Cardiac muscle cell (in vitro differentiated cells and primary cell): ENCODE results near the gene EXOC4. TPM values are rescaled to one million over a fixed set of nuclear protein-coding genes. Genes with fewer than 3 reads are reported as not detected.

Experiments used
- DNase-seq, 2 donors: peaks; one replicate each; pipeline versions ENCODE4 v3.0.0 to v3.0.0-alpha.2; 2010 to 2017; ENCODE audit warnings: low read depth in 1 of 2, low spot score in 1 of 2
- H3K27ac ChIP-seq: fragments of 200-600 bp; sonication (generic); 2 replicates; pipeline ENCODE4 v1.5.1; 2016
- H3K27me3 ChIP-seq: fragments of 200-600 bp; sonication (generic); 2 replicates; pipeline ENCODE4 v1.6.0; 2016; ENCODE audit warnings: control low read depth
- H3K36me3 ChIP-seq: fragments of 200-600 bp; sonication (generic); 2 replicates; pipeline ENCODE4 v1.5.1; 2016; ENCODE audit warnings: control low read depth
- H3K4me1 ChIP-seq: fragments of 200-600 bp; sonication (generic); 2 replicates; pipeline ENCODE4 v1.8.1; 2017; ENCODE audit warnings: low read depth, mild to moderate bottlenecking, mixed run types
- H3K4me3 ChIP-seq: fragments of 200-600 bp; sonication (generic); 2 replicates; pipeline ENCODE4 v1.5.1; 2016; ENCODE audit warnings: mild to moderate bottlenecking
- H3K9me3 ChIP-seq: fragments of 200-600 bp; sonication (generic); 2 replicates; pipeline ENCODE4 v1.5.1; 2017; ENCODE audit warnings: low read depth, mild to moderate bottlenecking, control low read depth
- polyA plus RNA-seq: library from polyadenylated mRNA; unstranded; fragments of >200 nt; fragmentation: Nextera tagmentation; extraction: Ambion mirVana; gene quantifications from 2 replicates; pipeline ENCODE4 v1.2.1, GENCODE V29; 2016
- total RNA-seq: library from RNA; depleted of rRNA; stranded (reverse); fragments of >200 nt; gene quantifications from 2 replicates; pipeline ENCODE4 v1.2.3, GENCODE V29; 2016
- TF ChIP-seq, protein P1 (sequence below): IDR thresholded peaks from 2 replicates; pipeline ENCODE4 v1.5.1; 2012; ENCODE audit warnings: low read depth, mild to moderate bottlenecking, low read length

Gene EXOC4
- total and polyA plus RNA-seq, 2 experiments from 2014 or later: 33.6 to 46.0 TPM

DNA sequence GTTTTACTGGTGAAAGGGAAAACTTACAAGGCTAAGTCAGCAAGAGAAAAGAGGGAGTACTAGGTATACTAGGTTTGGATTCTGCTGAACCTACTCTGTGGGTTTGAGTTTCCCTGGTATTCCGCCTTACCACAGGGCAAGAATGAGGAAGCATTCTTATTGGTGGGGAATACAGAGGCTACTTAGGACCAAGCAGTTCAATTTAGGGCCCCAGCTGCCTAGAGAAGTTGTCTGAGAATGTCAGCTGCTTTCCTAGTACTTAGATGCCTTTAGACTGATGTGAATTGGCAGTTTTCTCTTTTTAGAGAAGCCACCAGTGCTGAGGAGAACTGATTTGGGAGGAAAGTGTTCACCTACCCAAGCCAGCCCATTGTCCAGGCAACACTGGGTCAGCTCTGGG lies 465.3 kb downstream of the EXOC4 start:
- no peak for DNase-seq
- Histone ChIP-seq H3K4me1 (no peaks in the 10 kb centered on the region), H3K36me3 (no peaks in the 10 kb centered on the region), H3K27ac (no peak overlapping the region), H3K4me3 (no peak overlapping the region), H3K9me3 (no peaks in the 10 kb centered on the region), H3K27me3 (no peaks in the 10 kb centered on the region)
- TF ChIP-seq, protein P1, sequence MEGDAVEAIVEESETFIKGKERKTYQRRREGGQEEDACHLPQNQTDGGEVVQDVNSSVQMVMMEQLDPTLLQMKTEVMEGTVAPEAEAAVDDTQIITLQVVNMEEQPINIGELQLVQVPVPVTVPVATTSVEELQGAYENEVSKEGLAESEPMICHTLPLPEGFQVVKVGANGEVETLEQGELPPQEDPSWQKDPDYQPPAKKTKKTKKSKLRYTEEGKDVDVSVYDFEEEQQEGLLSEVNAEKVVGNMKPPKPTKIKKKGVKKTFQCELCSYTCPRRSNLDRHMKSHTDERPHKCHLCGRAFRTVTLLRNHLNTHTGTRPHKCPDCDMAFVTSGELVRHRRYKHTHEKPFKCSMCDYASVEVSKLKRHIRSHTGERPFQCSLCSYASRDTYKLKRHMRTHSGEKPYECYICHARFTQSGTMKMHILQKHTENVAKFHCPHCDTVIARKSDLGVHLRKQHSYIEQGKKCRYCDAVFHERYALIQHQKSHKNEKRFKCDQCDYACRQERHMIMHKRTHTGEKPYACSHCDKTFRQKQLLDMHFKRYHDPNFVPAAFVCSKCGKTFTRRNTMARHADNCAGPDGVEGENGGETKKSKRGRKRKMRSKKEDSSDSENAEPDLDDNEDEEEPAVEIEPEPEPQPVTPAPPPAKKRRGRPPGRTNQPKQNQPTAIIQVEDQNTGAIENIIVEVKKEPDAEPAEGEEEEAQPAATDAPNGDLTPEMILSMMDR: no peak

DNA sequence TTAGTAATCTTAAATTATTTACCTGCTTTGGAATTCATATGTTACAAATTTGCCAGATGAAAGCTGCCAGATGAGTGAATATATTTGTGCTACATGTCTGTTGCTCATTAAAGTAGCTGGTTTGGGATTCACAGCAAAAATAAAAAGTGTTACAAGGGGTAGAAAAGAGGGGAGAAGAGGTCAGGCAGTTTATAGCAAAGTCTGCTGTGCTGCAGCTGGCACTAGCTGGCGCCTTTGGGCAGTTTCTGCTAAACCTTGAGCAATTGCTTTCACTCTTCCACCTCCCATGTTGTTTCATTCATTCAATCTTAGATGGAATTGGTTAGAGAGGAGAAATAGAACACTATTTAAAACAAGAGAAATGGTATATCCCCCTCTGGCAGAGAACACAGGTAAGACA lies 470.2 kb downstream of the EXOC4 start:
- DNase-seq: no peak

GRCh38 chr7:133724148-133724547 lies 471.3 kb downstream of the EXOC4 start:
- Histone ChIP-seq H3K36me3 (no peaks in the 10 kb centered on the region), H3K27ac (no peak overlapping the region), H3K4me3 (no peak overlapping the region), H3K27me3 (no peaks in the 10 kb centered on the region), H3K9me3 (no peaks in the 10 kb centered on the region), H3K4me1 (no peaks in the 10 kb centered on the region)
- DNase-seq: no peak
- TF ChIP-seq, protein P1: no peak

More for the DNA sequence above, 470.2 kb downstream of the EXOC4 start:
- Histone ChIP-seq H3K27me3 (no peaks in the 10 kb centered on the region), H3K9me3 (no peaks in the 10 kb centered on the region), H3K4me1 (no peaks in the 10 kb centered on the region), H3K36me3 (no peaks in the 10 kb centered on the region), H3K4me3 (no peak overlapping the region), H3K27ac (no peak overlapping the region)
- TF ChIP-seq, protein P1: no peak

DNA sequence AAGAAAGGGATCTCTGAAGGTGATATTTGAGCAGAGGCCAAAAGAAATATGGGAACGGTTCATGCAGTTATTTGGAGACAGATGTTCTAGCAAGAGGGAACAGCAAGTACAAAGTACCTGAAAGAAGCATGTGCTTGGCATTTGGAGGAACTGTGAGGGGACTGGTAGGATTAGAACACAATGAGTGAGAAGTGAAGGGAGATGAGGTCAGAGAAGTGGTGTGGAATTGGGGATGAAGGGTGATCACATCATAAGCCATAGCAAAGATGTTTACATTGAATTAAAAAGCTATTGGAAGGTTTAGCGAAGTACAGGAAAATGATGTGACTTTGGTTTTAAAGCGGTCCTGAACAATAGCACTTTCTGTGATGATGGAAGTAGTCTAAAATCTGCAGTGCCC lies 471.8 kb downstream of the EXOC4 start:
- Histone ChIP-seq H3K27ac (no peak overlapping the region), H3K4me1 (no peaks in the 10 kb centered on the region), H3K27me3 (no peaks in the 10 kb centered on the region), H3K9me3 (no peaks in the 10 kb centered on the region), H3K4me3 (no peak overlapping the region), H3K36me3 (no peaks in the 10 kb centered on the region)
- no peak for DNase-seq
- TF ChIP-seq, protein P1: no peak

DNA sequence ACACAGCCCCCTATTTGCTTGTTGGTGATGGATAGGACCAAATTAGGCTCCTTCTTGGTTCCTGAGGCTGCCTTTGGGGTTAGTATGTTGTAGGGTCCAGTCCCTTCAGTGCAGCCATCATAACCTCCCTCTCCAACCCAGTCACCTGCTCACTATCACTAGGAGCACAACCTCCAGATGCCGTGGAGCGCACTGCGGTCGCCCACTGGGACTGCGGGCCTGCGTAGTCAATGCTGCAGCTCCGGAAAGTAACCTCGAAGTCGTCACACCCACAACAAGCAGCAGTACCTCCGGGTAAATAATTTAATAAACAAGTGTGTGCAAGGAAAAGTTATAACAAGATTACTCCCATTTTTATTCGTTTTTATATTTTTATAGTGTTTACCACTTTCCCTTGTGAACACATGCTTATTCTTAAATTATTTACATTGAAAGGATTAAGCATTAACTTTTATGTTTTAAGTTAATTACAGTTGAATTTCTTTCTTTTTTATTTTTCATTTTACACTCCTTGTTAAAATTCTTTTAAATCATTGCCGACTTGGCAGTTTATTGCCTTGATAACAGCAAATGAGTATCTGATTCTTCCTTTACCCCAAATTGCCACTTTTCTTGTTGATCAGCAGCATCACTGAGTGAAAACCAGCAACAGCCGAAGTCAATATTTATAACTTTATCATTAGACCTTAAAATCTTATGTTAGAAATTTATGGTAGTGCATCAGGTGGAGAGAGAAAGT lies 474.8 kb downstream of the EXOC4 start:
- Histone ChIP-seq H3K4me1 (no peaks in the 10 kb centered on the region), H3K4me3 (no peak overlapping the region), H3K36me3 (no peaks in the 10 kb centered on the region), H3K27ac (no peak overlapping the region), H3K9me3 (no peaks in the 10 kb centered on the region), H3K27me3 (no peaks in the 10 kb centered on the region)
- TF ChIP-seq, protein P1: no peak
- no peak for DNase-seq
